ENCODE data around the gene ATG14.
"Not testable (repeated sequence)": the region's sequence is repeated elsewhere in the genome, so short reads cannot be mapped to it uniquely, and the experiment has no call there.

Gene ATG14

GRCh38 chr14:55427439-55427838 lies 15.8 kb upstream of the ATG14 start:
- H3K9me3 ChIP-seq (ENCODE audit: low read depth, low read length), result no peaks in the 10 kb centered on the region
- H3K4me3 ChIP-seq, result no peak overlapping the region
- no peak overlapping the region for H3K27ac ChIP-seq
- no peak for DNase-seq (ENCODE audit: low read depth, low spot score)
- H3K36me3 ChIP-seq (ENCODE audit: insufficient read depth, low read length), result no peaks in the 10 kb centered on the region
- TF ChIP-seq EZH2 (IDR thresholded peaks at IDR 0.05) (no peak), FOXP2 (optimal IDR thresholded peaks at IDR 0.05; ENCODE audit: control extremely low read depth, extremely low read length, insufficient read depth) (no peak), POLR2AphosphoS5 (IDR thresholded peaks at IDR 0.05; ENCODE audit: borderline replicate concordance, low read depth, low read length) (no peak)
- no peak overlapping the region for H3K9ac ChIP-seq (ENCODE audit: insufficient read length)

- DNase-seq (ENCODE audit: low read depth, low spot score), result no peak
- H3K36me3 ChIP-seq (ENCODE audit: insufficient read depth, low read length), result no peaks in the 10 kb centered on the region
- TF ChIP-seq FOXP2 (optimal IDR thresholded peaks at IDR 0.05; ENCODE audit: control extremely low read depth, extremely low read length, insufficient read depth), result no peak
- no peak for TF ChIP-seq EZH2 (IDR thresholded peaks at IDR 0.05)
- no peak for TF ChIP-seq POLR2AphosphoS5 (IDR thresholded peaks at IDR 0.05; ENCODE audit: borderline replicate concordance, low read depth, low read length)
- no peak overlapping the region for H3K27ac ChIP-seq
- H3K4me3 ChIP-seq, result no peak overlapping the region
- no peaks in the 10 kb centered on the region for H3K9me3 ChIP-seq (ENCODE audit: low read depth, low read length)
- no peak overlapping the region for H3K9ac ChIP-seq (ENCODE audit: insufficient read length)
Measured at GRCh38 chr14:55426891-55427290, 15.3 kb upstream of the ATG14 start.

GRCh38 chr14:55425091-55425490 lies 13.5 kb upstream of the ATG14 start:
- TF ChIP-seq POLR2AphosphoS5 (IDR thresholded peaks at IDR 0.05; ENCODE audit: borderline replicate concordance, low read depth, low read length) (no peak), FOXP2 (optimal IDR thresholded peaks at IDR 0.05; ENCODE audit: control extremely low read depth, extremely low read length, insufficient read depth) (no peak), EZH2 (IDR thresholded peaks at IDR 0.05) (no peak)
- Histone ChIP-seq H3K9ac (ENCODE audit: insufficient read length) (no peak overlapping the region), H3K27ac (no peak overlapping the region), H3K36me3 (ENCODE audit: insufficient read depth, low read length) (no peaks in the 10 kb centered on the region), H3K4me3 (no peak overlapping the region), H3K9me3 (ENCODE audit: low read depth, low read length) (no peaks in the 10 kb centered on the region)
- DNase-seq (ENCODE audit: low read depth, low spot score), result no peak

- no peaks in the 10 kb centered on the region for H3K36me3 ChIP-seq (ENCODE audit: insufficient read depth, low read length)
- H3K9ac ChIP-seq (ENCODE audit: insufficient read length), result no peak overlapping the region
- no peaks in the 10 kb centered on the region for H3K9me3 ChIP-seq (ENCODE audit: low read depth, low read length)
- no peak for DNase-seq (ENCODE audit: low read depth, low spot score)
- no peak for TF ChIP-seq FOXP2 (optimal IDR thresholded peaks at IDR 0.05; ENCODE audit: control extremely low read depth, extremely low read length, insufficient read depth)
- no peak for TF ChIP-seq EZH2 (IDR thresholded peaks at IDR 0.05)
- TF ChIP-seq POLR2AphosphoS5 (IDR thresholded peaks at IDR 0.05; ENCODE audit: borderline replicate concordance, low read depth, low read length), result no peak
- H3K4me3 ChIP-seq, result no peak overlapping the region
- H3K27ac ChIP-seq, result no peak overlapping the region
Measured at GRCh38 chr14:55423969-55424368, 12.3 kb upstream of the ATG14 start.

GRCh38 chr14:55422338-55422737 lies 10.7 kb upstream of the ATG14 start:
- not testable (repeated sequence) for H3K9me3 ChIP-seq (ENCODE audit: low read depth, low read length); H3K27ac ChIP-seq; DNase-seq (ENCODE audit: low read depth, low spot score); H3K4me3 ChIP-seq; H3K36me3 ChIP-seq (ENCODE audit: insufficient read depth, low read length); H3K9ac ChIP-seq (ENCODE audit: insufficient read length)

- Histone ChIP-seq H3K36me3 (ENCODE audit: insufficient read depth, low read length) (no peaks in the 10 kb centered on the region), H3K9ac (ENCODE audit: insufficient read length) (no peak overlapping the region), H3K4me3 (no peak overlapping the region), H3K9me3 (ENCODE audit: low read depth, low read length) (no peaks in the 10 kb centered on the region), H3K27ac (no peak overlapping the region)
- TF ChIP-seq POLR2AphosphoS5 (IDR thresholded peaks at IDR 0.05; ENCODE audit: borderline replicate concordance, low read depth, low read length), result no peak
- no peak for TF ChIP-seq EZH2 (IDR thresholded peaks at IDR 0.05)
- no peak for TF ChIP-seq FOXP2 (optimal IDR thresholded peaks at IDR 0.05; ENCODE audit: control extremely low read depth, extremely low read length, insufficient read depth)
- no peak for DNase-seq (ENCODE audit: low read depth, low spot score)
Measured at GRCh38 chr14:55419663-55420062, 8.0 kb upstream of the ATG14 start.

GRCh38 chr14:55418411-55418810 lies 6.8 kb upstream of the ATG14 start:
- DNase-seq (ENCODE audit: low read depth, low spot score), result no peak
- Histone ChIP-seq H3K4me3 (no peak overlapping the region), H3K36me3 (ENCODE audit: insufficient read depth, low read length) (no peaks in the 10 kb centered on the region), H3K9me3 (ENCODE audit: low read depth, low read length) (no peaks in the 10 kb centered on the region), H3K27ac (no peak overlapping the region), H3K9ac (ENCODE audit: insufficient read length) (no peak overlapping the region)
- TF ChIP-seq POLR2AphosphoS5 (IDR thresholded peaks at IDR 0.05; ENCODE audit: borderline replicate concordance, low read depth, low read length), result no peak

- DNase-seq (ENCODE audit: low read depth, low spot score), result no peak
- Histone ChIP-seq H3K9me3 (ENCODE audit: low read depth, low read length) (no peaks in the 10 kb centered on the region), H3K36me3 (ENCODE audit: insufficient read depth, low read length) (no peaks in the 10 kb centered on the region), H3K4me3 (no peak overlapping the region), H3K9ac (ENCODE audit: insufficient read length) (no peak overlapping the region), H3K27ac (no peak overlapping the region)
- TF ChIP-seq EZH2 (IDR thresholded peaks at IDR 0.05) (no peak), POLR2AphosphoS5 (IDR thresholded peaks at IDR 0.05; ENCODE audit: borderline replicate concordance, low read depth, low read length) (no peak), FOXP2 (optimal IDR thresholded peaks at IDR 0.05; ENCODE audit: control extremely low read depth, extremely low read length, insufficient read depth) (no peak)
Measured at GRCh38 chr14:55417955-55418354, 6.3 kb upstream of the ATG14 start.

- H3K9me3 ChIP-seq (ENCODE audit: low read depth, low read length), result no peaks in the 10 kb centered on the region
- no peak for TF ChIP-seq EZH2 (IDR thresholded peaks at IDR 0.05)
- TF ChIP-seq FOXP2 (optimal IDR thresholded peaks at IDR 0.05; ENCODE audit: control extremely low read depth, extremely low read length, insufficient read depth), result no peak
- no peak for TF ChIP-seq POLR2AphosphoS5 (IDR thresholded peaks at IDR 0.05; ENCODE audit: borderline replicate concordance, low read depth, low read length)
- no peaks in the 10 kb centered on the region for H3K36me3 ChIP-seq (ENCODE audit: insufficient read depth, low read length)
- peak overlapping the region; percentile 6 for H3K9ac ChIP-seq (ENCODE audit: insufficient read length)
- H3K4me3 ChIP-seq, result no peak overlapping the region
- no peak overlapping the region for H3K27ac ChIP-seq
- peak; percentile 37 for DNase-seq (ENCODE audit: low read depth, low spot score)
Measured at GRCh38 chr14:55416866-55417265, 5.2 kb upstream of the ATG14 start.
